Motor neuron (in vitro differentiated cells): ENCODE measurements around the gene HIP1R. TPM values are rescaled to one million over a fixed set of nuclear protein-coding genes. Genes with fewer than 3 reads are reported as not detected.

Experiments used
- ATAC-seq, 8 experiments: fragments of 200-7000 bp; cut with Tn5 transposase; replicated peaks in 6 of 8; 2 replicates each; pipeline ENCODE4 v1.8.0; 2021; ENCODE audit warnings: mild to moderate bottlenecking in 8 of 8, moderate library complexity in 8 of 8
- H3K27ac ChIP-seq, 2 donors: fragments of 250-450 bp; sonication (Bioruptor Pico); 2 replicates each; pipeline ENCODE4 v1.9.0; 2021; ENCODE audit warnings: antibody characterized with exemption in 2 of 2, mild to moderate bottlenecking in 2 of 2, moderate library complexity in 1 of 2
- H3K4me1 ChIP-seq, 2 donors: fragments of 250-450 bp; sonication (Bioruptor Pico); replicated peaks in 1 of 2; 2 replicates each; pipeline ENCODE4 v1.6.1; 2021; ENCODE audit warnings: antibody characterized with exemption in 2 of 2, mild to moderate bottlenecking in 2 of 2, moderate library complexity in 1 of 2
- H3K4me3 ChIP-seq, 5 donors: fragments of 250-450 bp; sonication (Bioruptor Pico); 2 replicates each; pipeline ENCODE4 v1.9.0; 2021; ENCODE audit warnings: antibody characterized with exemption in 5 of 5, mild to moderate bottlenecking in 5 of 5, moderate library complexity in 4 of 5
- WGBS, 10 experiments: fragments of 450-650 bp; shearing (Covaris generic); methylation state at CpG; one replicate each; pipeline ENCODE4 v1.0.0; 2022; 5-methylcytosine and 5-hydroxymethylcytosine counted together
- in situ Hi-C, 9 experiments: fragments of 400-800 bp; cut with MboI; loops; one replicate each; pipeline ENCODE4 v1.15.0; 2021; ENCODE audit warnings: low sequenced_read_pairs in 9 of 9, low pct_unique_long_range_greater_than_20kb in 2 of 9; ENCODE audit not compliant: unreplicated experiment in 9 of 9
- total RNA-seq, 8 experiments: library from RNA; unstranded; fragments of 300-600 nt; gene quantifications; 2 replicates each; pipeline versions ENCODE4 v1.2.3 to v1.2.4, GENCODE V29; 2022

HIP1R gene
- total RNA-seq, 8 experiments from 2014 or later: 7.6 to 84.1 (median 46.5) TPM

GRCh38 chr12:122811777-122812176, 23.5 kb upstream of the HIP1R start:
- Histone ChIP-seq H3K4me3 (no peak overlapping the region), H3K4me1 (no peaks in the 10 kb centered on the region), H3K27ac (no peak overlapping the region)
- ATAC-seq: no peak
- in situ Hi-C loops: no loop called here
- 0 to 100% (median 55%) methylated on average over 1 to 3 of the region's 3 CpGs for WGBS, 10 experiments

GRCh38 chr12:122813310-122813713, 21.9 kb upstream of the HIP1R start:
- in situ Hi-C loops: no loop called here
- no peak overlapping the region for H3K4me3 ChIP-seq
- ATAC-seq: no peak
- no peaks in the 10 kb centered on the region for H3K4me1 ChIP-seq
- no peak overlapping the region for H3K27ac ChIP-seq
- 79 to 100% (median 89%) methylated on average over 1 to 7 of the region's 10 CpGs; no CpG with 5 or more reads in 2 of the 10 experiments for WGBS, 10 experiments

GRCh38 chr12:122819209-122819785, 16.0 kb upstream of the HIP1R start:
- peak in 5 of 8 experiments; percentile 42 to 83 (median 45) for ATAC-seq
- Histone ChIP-seq H3K27ac (no peak overlapping the region), H3K4me3 (no peak overlapping the region)

GRCh38 chr12:122820138-122820537, 15.1 kb upstream of the HIP1R start:
- no peak for ATAC-seq
- in situ Hi-C loops: no loop called here
- WGBS, 10 experiments: 54 to 100% (median 90%) methylated on average over 2 to 8 of the region's 8 CpGs
- Histone ChIP-seq H3K4me1 (peaks cover 4 to 7% of the 10 kb centered on the region in 2 donors), H3K27ac (no peak overlapping the region), H3K4me3 (no peak overlapping the region)

More at GRCh38 chr12:122819209-122819785, 16.0 kb upstream of the HIP1R start:
- WGBS, 10 experiments: 23 to 83% (median 50%) methylated on average over 2 to 7 of the region's 10 CpGs; no CpG with 5 or more reads in 1 of the 10 experiments
- in situ Hi-C loops: no loop called here
- H3K4me1 ChIP-seq: peaks cover 4 to 7% of the 10 kb centered on the region in 2 donors

GRCh38 chr12:122820838-122821271, 14.4 kb upstream of the HIP1R start:
- ATAC-seq: peak in 1 of 8 experiments; percentile 12
- no peak overlapping the region for H3K27ac ChIP-seq
- peaks cover 7 to 10% of the 10 kb centered on the region in 2 donors for H3K4me1 ChIP-seq
- WGBS, 10 experiments: 20 to 80% (median 40%) methylated on average over 1 to 3 of the region's 7 CpGs; no CpG with 5 or more reads in 7 of the 10 experiments
- no peak overlapping the region for H3K4me3 ChIP-seq
- in situ Hi-C loops: no loop called here

- WGBS, 10 experiments: 65 to 91% (median 84%) methylated on average over 3 to 10 of the region's 11 CpGs; no CpG with 5 or more reads in 1 of the 10 experiments
- Histone ChIP-seq H3K27ac (no peak overlapping the region), H3K4me1 (peaks cover 10 to 12% of the 10 kb centered on the region in 2 donors), H3K4me3 (no peak overlapping the region)
- no peak for ATAC-seq
- in situ Hi-C loops: no loop called here
Measured at GRCh38 chr12:122823429-122823828, 11.8 kb upstream of the HIP1R start.

GRCh38 chr12:122825773-122826724, 9.2 kb upstream of the HIP1R start:
- H3K4me1 ChIP-seq: peaks cover 3 to 8% of the 10 kb centered on the region in 2 donors
- peak in 1 of 8 experiments; percentile 37 for ATAC-seq
- in situ Hi-C loops: no loop called here
- WGBS, 10 experiments: 11 to 49% (median 25%) methylated on average over 3 to 20 of the region's 22 CpGs
- no peak overlapping the region for H3K27ac ChIP-seq
- H3K4me3 ChIP-seq: peak overlapping the region in 2 of 5 donors; percentile 4 to 14

- in situ Hi-C loops: no loop called here
- no peak for ATAC-seq
- peaks cover 3 to 8% of the 10 kb centered on the region in 2 donors for H3K4me1 ChIP-seq
- no peak overlapping the region for H3K4me3 ChIP-seq
- H3K27ac ChIP-seq: no peak overlapping the region
- 14 to 80% (median 53%) methylated on average over 1 to 5 of the region's 5 CpGs; no CpG with 5 or more reads in 1 of the 10 experiments for WGBS, 10 experiments
Measured at GRCh38 chr12:122827258-122827657, 8.0 kb upstream of the HIP1R start.

GRCh38 chr12:122830517-122831214, 4.6 kb upstream of the HIP1R start:
- Histone ChIP-seq H3K4me1 (peaks cover 3 to 8% of the 10 kb centered on the region in 2 donors), H3K27ac (no peak overlapping the region), H3K4me3 (no peak overlapping the region)
- WGBS, 10 experiments: 0 to 71% (median 49%) methylated on average over 2 to 7 of the region's 7 CpGs
- in situ Hi-C loops: no loop called here
- ATAC-seq: peak in 3 of 8 experiments; percentile 49 to 70 (median 68)

GRCh38 chr12:122834104-122834920, 945 bp upstream of the HIP1R start:
- Histone ChIP-seq H3K27ac (peak overlapping the region; percentile 78 to 94), H3K4me1 (peaks cover 12 to 16% of the 10 kb centered on the region in 2 donors), H3K4me3 (peak overlapping the region; percentile 71 to 91 (median 84))
- 3 to 52% (median 30%) methylated on average over 6 to 16 of the region's 21 CpGs for WGBS, 10 experiments
- peak; percentile 27 to 73 (median 62) for ATAC-seq
- in situ Hi-C loops: no loop called here

GRCh38 chr12:122835750-122836026, 431 bp downstream of the HIP1R start:
- peaks cover 16 to 23% of the 10 kb centered on the region in 2 donors for H3K4me1 ChIP-seq
- in situ Hi-C loops: no loop called here
- H3K27ac ChIP-seq: peak overlapping the region; percentile 70 to 87
- WGBS, 10 experiments: no CpG with 5 or more reads among the region's 43 CpGs
- peak overlapping the region; percentile 71 to 91 (median 84) for H3K4me3 ChIP-seq
- ATAC-seq: peak; percentile 12 to 48 (median 36)
